SJSA1 (cell line): Measurements from ENCODE around the gene DNASE1. TPM values are rescaled to one million over a fixed set of nuclear protein-coding genes. Genes with fewer than 3 reads are reported as not detected.

Experiments
- DNase-seq, 2 experiments: peaks; one replicate each; pipeline ENCODE4 v3.0.0-alpha.2; 2015 to 2020; ENCODE audit warnings: low spot score in 2 of 2, low read depth in 1 of 2
- H3K27ac ChIP-seq: fragments of 250-450 bp; sonication (Bioruptor Pico); 2 replicates; pipeline ENCODE4 v1.5.1; 2020; ENCODE audit warnings: mild to moderate bottlenecking, moderate library complexity
- H3K27me3 ChIP-seq: fragments of 250-450 bp; sonication (Bioruptor Pico); replicated peaks from 2 replicates; pipeline ENCODE4 v1.5.1; 2020; ENCODE audit warnings: mild to moderate bottlenecking, moderate library complexity
- H3K36me3 ChIP-seq: fragments of 250-450 bp; sonication (Bioruptor Pico); 2 replicates; pipeline ENCODE4 v1.5.1; 2020; ENCODE audit warnings: mild to moderate bottlenecking
- H3K4me1 ChIP-seq: fragments of 250-450 bp; sonication (Bioruptor Pico); replicated peaks from 2 replicates; pipeline ENCODE4 v1.6.1; 2021; ENCODE audit warnings: mild to moderate bottlenecking
- H3K4me3 ChIP-seq: fragments of 250-450 bp; sonication (Bioruptor Pico); 2 replicates; pipeline ENCODE4 v1.5.1; 2020; ENCODE audit warnings: mild to moderate bottlenecking
- H3K9me3 ChIP-seq: fragments of 250-450 bp; sonication (Bioruptor Pico); replicated peaks from 2 replicates; pipeline ENCODE4 v1.5.1; 2020; ENCODE audit warnings: mild to moderate bottlenecking
- total RNA-seq: library from RNA; depleted of rRNA; stranded (reverse); fragments of >200 nt; shearing (Covaris generic); gene quantifications from 2 replicates; pipeline ENCODE4 v1.2.3, GENCODE V29; 2014

The DNASE1 gene
- total RNA-seq, 1 experiment from 2014 or later = 12.9 TPM

DNA sequence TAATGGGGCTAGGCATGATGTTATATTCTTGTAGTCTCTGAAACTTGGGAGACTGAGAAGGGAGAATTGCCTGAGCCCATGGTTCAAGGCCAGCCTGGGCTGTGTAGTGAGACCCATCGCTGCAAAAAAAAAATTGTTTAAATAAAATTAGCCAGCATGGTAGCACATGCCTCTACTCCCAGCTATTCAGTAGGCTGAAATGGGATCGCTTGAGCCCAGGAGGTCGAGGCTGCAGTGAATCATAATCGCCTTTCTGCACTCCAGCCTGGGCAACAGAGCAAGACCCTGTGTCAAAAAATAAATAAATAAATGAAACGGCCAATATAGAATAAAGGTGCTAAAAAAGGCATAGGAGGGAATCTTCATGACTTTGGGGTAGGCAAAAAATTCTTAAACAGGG lies 29.2 kb upstream of the DNASE1 start:
- Histone ChIP-seq H3K27ac (no peak overlapping the region), H3K27me3 (no peaks in the 10 kb centered on the region), H3K4me1 (no peaks in the 10 kb centered on the region), H3K4me3 (no peak overlapping the region), H3K9me3 (no peaks in the 10 kb centered on the region), H3K36me3 (no peaks in the 10 kb centered on the region)
- no peak for DNase-seq

DNA sequence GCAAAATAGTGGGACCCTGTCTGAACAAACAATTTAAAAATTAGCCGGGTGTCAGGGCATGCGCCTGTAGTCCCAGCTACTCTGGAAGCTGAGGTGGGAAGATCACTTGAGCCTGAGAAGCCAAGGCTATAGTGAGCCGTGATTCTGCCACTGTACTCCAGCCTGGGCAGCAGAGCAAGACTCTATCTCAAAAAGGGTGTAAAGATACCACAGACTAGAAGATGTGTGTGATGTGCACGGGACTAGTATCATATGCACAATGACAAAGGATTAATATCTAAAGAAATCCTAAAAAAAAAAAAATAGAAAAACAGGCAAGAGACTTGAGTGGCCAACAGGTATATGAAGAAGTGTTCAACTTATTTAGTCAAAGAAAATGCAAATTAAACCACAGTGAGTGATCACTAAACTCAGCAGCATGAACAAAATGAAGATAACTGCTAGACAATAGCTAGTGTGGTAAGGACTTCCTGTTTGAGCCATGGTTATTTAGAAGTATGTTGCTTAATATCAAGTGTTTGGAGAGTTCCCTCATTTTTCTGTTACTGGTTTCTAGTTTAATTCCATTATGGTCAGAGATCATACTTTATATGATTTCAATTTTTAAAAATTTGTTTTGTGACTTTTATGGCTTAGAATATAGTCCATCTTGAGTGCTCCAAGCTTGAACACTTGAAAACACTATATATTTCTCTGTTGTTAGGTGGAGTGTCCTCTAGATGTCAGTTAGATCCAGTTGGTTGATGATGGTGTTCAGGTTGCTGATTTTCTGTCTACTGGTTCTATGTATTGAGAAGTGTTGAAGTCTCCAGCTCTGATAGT lies 28.4 kb upstream of the DNASE1 start:
- Histone ChIP-seq H3K27me3 (no peaks in the 10 kb centered on the region), H3K4me1 (no peaks in the 10 kb centered on the region), H3K36me3 (no peaks in the 10 kb centered on the region), H3K27ac (no peak overlapping the region), H3K9me3 (no peaks in the 10 kb centered on the region), H3K4me3 (no peak overlapping the region)
- no peak for DNase-seq

DNA sequence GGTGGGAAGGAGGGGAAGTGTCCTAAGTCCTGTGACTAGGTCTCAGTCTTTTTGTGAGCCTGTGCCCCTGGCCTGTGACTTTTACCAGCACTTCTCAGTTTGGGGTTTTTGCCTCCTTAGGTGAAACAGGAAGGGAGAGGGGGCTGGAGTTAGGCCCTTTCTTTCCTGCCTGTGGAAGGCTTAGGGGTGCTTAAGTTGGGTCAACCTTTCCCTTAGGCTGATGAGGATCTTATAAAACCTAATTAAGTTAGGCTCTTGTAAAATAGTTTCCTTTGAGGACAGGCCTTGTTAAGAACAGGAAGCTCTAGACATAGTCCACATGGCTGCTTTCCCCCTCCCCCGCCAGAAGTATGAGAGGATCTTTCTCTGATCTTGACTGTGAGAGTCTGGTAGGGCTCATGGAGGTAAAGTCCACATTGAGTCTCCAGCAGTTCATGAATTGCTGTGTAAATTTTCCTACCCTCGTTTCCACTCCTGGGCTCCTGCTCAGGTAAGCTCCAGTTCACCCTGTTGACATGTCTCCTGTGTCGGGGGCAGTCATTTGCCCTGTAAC lies 17.0 kb upstream of the DNASE1 start:
- Histone ChIP-seq H3K27me3 (no peaks in the 10 kb centered on the region), H3K9me3 (no peaks in the 10 kb centered on the region), H3K36me3 (peaks cover 9% of the 10 kb centered on the region), H3K27ac (no peak overlapping the region), H3K4me1 (no peaks in the 10 kb centered on the region), H3K4me3 (no peak overlapping the region)
- DNase-seq = no peak

- DNase-seq = peak in 1 of 2 experiments; percentile 35
- H3K36me3 ChIP-seq = peaks cover 13% of the 10 kb centered on the region
- no peaks in the 10 kb centered on the region for H3K27me3 ChIP-seq
- H3K9me3 ChIP-seq = no peaks in the 10 kb centered on the region
- no peak overlapping the region for H3K27ac ChIP-seq
- no peak overlapping the region for H3K4me3 ChIP-seq
- no peaks in the 10 kb centered on the region for H3K4me1 ChIP-seq
Observed at GRCh38 chr16:3638916-3639644, 15.4 kb upstream of the DNASE1 start.

- H3K36me3 ChIP-seq = peaks cover 13% of the 10 kb centered on the region
- H3K27ac ChIP-seq = no peak overlapping the region
- H3K4me3 ChIP-seq = no peak overlapping the region
- no peaks in the 10 kb centered on the region for H3K4me1 ChIP-seq
- DNase-seq = peak in 1 of 2 experiments; percentile 36
- H3K27me3 ChIP-seq = no peaks in the 10 kb centered on the region
- no peaks in the 10 kb centered on the region for H3K9me3 ChIP-seq
Observed at GRCh38 chr16:3640207-3640606, 14.3 kb upstream of the DNASE1 start.

DNA sequence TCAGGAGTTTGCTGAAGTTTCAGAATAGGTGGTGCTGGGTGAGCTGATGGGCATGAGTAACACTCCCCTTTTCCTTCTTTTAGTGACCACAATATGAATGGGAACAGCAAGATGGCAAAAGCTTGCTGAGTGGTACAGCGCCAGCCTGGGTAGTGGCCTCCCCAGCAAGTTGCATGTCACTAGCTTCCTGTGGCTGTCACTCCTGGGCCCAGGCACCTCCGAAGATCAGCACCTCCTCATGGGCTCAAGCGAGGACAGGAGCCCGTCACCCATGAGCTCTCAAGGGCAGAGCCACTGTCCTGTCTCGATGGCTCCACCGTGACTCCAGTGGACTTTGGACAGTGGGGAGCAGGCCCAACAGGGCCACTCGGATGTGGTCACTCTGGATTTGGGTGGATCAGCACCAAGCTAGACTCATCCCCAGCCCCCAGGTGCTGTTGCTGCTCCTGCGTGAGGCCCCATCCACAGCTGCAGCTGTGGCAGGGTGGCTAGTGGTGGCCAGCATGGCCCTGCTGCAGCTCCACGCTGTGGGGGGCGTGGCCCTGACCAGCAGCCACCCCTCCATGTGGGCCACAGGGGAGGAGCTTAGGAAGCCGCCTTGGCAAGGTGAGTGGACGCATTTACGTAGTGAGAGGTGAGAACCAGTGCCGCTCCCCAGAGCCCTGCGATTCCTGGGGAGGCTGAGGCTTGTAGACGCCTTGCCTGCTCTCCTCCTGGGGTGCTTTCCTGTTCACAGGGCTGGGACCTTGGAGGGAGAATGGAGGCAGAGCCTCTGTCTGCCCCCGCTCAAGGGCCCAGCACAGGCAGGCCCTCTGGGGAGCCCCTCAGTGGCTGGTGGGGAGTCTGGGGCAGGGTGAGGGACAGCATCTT lies 13.6 kb upstream of the DNASE1 start:
- H3K4me1 ChIP-seq = no peaks in the 10 kb centered on the region
- no peak overlapping the region for H3K27ac ChIP-seq
- peak in 1 of 2 experiments; percentile 28 for DNase-seq
- H3K36me3 ChIP-seq = peaks cover 13% of the 10 kb centered on the region
- H3K27me3 ChIP-seq = no peaks in the 10 kb centered on the region
- H3K9me3 ChIP-seq = no peaks in the 10 kb centered on the region
- no peak overlapping the region for H3K4me3 ChIP-seq

- Histone ChIP-seq H3K27me3 (no peaks in the 10 kb centered on the region), H3K9me3 (no peaks in the 10 kb centered on the region), H3K36me3 (peaks cover 13% of the 10 kb centered on the region), H3K27ac (no peak overlapping the region), H3K4me3 (no peak overlapping the region), H3K4me1 (no peaks in the 10 kb centered on the region)
- peak in 1 of 2 experiments; percentile 30 for DNase-seq
Observed at GRCh38 chr16:3641801-3642396, 12.6 kb upstream of the DNASE1 start.

DNA sequence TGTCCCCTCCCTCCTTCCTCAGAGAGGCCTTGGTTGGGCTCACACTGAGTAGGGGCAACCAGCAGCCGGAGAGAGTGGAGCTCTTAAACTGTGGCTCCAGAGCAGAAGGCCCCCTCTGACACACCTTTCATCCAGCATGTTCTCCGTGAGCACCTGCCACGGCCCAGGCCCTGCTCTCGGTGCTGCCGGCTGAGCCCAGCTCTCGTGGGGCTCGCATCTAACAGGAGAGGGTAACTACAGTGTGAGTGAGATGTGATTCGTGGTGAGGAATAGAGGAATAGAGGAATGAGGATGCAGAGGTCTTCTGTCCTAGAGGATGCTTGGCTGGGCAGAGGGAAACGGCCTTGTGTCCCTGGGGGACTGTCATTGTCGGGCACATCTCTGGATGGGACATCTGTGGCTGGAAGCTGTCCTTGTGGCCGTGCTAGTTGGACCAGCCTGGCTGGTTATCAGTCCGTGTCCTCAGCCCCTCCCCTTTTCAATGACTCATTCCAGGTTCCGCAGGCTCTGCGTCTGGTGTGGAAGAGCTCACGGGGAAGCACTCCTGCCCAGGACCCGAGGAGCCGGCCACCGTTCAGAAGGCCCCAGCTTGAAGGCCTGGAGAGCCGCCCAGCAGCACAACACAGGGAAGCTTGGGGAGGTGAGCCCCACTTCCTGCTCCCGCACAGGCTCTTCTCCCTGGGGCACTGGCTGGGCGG lies 11.9 kb upstream of the DNASE1 start:
- Histone ChIP-seq H3K4me3 (no peak overlapping the region), H3K27me3 (no peaks in the 10 kb centered on the region), H3K4me1 (no peaks in the 10 kb centered on the region), H3K9me3 (no peaks in the 10 kb centered on the region), H3K27ac (no peak overlapping the region), H3K36me3 (peaks cover 13% of the 10 kb centered on the region)
- DNase-seq = peak in 1 of 2 experiments; percentile 41

DNA sequence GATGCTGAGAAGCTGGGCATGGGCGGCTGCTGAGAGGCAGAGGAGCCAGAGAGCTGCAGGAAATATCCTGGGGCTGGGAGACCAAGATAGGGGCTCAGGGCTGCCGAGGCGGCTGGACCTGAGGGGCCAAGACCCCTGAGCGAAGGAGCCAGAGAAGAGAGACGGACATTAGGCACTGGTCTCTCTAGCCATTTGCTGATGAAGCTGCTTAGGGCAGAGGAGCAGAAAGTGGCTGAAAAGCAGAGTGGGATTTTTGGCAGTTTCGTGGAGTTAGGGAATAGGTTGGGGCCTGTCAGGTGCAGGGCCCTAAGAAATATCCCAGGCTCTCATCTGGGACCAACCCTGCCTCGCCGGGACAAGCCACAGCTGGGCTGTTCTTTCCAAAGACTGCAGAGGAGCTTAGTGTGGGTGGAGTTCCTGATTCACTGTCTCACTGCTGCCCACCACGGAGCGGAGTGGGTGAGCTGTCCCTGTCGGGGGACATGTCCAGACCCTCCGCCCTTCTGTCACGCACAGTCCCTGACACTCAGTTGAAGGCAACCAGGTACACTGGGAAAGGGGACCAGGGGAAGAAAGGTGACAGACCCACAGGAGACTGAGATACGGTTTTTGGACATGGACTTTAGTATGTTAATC lies 11.3 kb upstream of the DNASE1 start:
- Histone ChIP-seq H3K27ac (no peak overlapping the region), H3K27me3 (no peaks in the 10 kb centered on the region)

DNA sequence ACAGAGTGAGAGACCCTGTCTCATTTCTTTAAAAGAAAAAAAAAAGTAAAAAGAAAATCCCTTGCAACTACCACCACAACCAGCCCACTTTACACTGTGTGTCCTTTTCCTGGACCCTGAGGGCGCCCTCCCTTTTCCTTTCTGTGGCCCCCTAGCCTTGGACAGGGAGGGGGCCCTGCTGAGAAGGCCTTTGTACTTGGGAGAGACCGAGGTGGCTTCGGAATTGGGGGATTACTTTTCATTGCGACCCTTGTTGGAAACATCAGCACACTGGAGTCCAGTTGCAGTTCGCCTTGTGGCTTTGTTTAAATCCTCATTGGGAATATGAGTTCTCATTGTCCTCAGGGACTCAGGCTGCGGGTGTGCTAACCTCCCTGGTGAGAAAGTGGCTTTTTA lies 9.4 kb upstream of the DNASE1 start:
- H3K4me3 ChIP-seq = no peak overlapping the region

More for the DNA sequence above, 11.3 kb upstream of the DNASE1 start:
- Histone ChIP-seq H3K4me1 (no peaks in the 10 kb centered on the region), H3K9me3 (no peaks in the 10 kb centered on the region), H3K4me3 (no peak overlapping the region), H3K36me3 (peaks cover 13% of the 10 kb centered on the region)
- DNase-seq = peak in 1 of 2 experiments; percentile 32

GRCh38 chr16:3645504-3646347 lies 8.8 kb upstream of the DNASE1 start:
- H3K4me1 ChIP-seq = no peaks in the 10 kb centered on the region
- H3K27ac ChIP-seq = no peak overlapping the region
- H3K27me3 ChIP-seq = no peaks in the 10 kb centered on the region
- H3K36me3 ChIP-seq = peaks cover 13% of the 10 kb centered on the region
- H3K4me3 ChIP-seq = no peak overlapping the region
- no peaks in the 10 kb centered on the region for H3K9me3 ChIP-seq
- peak in 1 of 2 experiments; percentile 39 for DNase-seq

More for the DNA sequence above, 9.4 kb upstream of the DNASE1 start:
- Histone ChIP-seq H3K4me1 (no peaks in the 10 kb centered on the region), H3K27ac (no peak overlapping the region), H3K36me3 (peaks cover 13% of the 10 kb centered on the region), H3K9me3 (no peaks in the 10 kb centered on the region), H3K27me3 (no peaks in the 10 kb centered on the region)
- peak in 1 of 2 experiments; percentile 13 for DNase-seq
